Umbilical cord (tissue), 2 donors: ENCODE results near the gene SPATA22. TPM values are rescaled to one million over a fixed set of nuclear protein-coding genes. Genes with fewer than 3 reads are reported as not detected.
"Not testable (repeated sequence)": the region's sequence is repeated elsewhere in the genome, so short reads cannot be mapped to it uniquely, and the experiment has no call there.

ENCODE experiments used
- DNase-seq: peaks from one replicate; pipeline ENCODE4 v3.0.0-alpha.2; 2015; ENCODE audit warnings: low spot score
- total RNA-seq: library from RNA; depleted of rRNA; stranded (reverse); fragments of >200 nt; gene quantifications from one replicate; pipeline ENCODE4 v1.2.3, GENCODE V29; 2014; ENCODE audit warnings: low replicate concordance; ENCODE audit not compliant: insufficient read depth

Gene SPATA22
- total RNA-seq, 1 donor from 2014 or later: 1.2 TPM

- peak; percentile 33 for DNase-seq
Measured at GRCh38 chr17:3474212-3474611, 2.6 kb upstream of the SPATA22 start.

DNA sequence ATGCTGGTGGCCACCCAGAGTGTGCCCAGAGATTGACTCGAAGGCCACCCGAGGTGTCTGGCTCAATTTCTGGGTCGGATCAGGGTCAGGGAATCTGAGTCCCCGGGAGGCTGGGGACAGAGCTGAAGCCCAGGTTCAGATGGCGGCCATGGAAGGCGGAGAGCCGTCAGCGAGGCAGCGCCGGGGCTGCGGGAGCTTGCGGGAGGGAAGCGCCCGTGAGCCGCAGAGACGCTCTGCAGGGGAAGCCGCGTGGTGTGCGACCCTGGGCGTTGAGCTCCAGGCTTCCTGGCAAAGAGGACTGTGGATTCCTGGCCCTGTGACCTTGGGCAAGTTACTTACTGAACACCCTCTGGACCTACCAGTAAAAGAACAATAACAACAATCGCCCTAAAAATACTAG, 518 bp upstream of the SPATA22 start:
- no peak for DNase-seq

- no peak for DNase-seq
Measured at GRCh38 chr17:3469529-3469928, 2.1 kb downstream of the SPATA22 start.

- DNase-seq: not testable (repeated sequence)
Measured at GRCh38 chr17:3466355-3466754, 5.3 kb downstream of the SPATA22 start.

- no peak for DNase-seq
Measured at GRCh38 chr17:3448059-3448665, 23.5 kb downstream of the SPATA22 start.

- no peak for DNase-seq
Measured at GRCh38 chr17:3447625-3448024, 24.0 kb downstream of the SPATA22 start.

- DNase-seq: no peak
Measured at GRCh38 chr17:3440451-3440850, 31.2 kb downstream of the SPATA22 start.

GRCh38 chr17:3438368-3438767, 33.3 kb downstream of the SPATA22 start:
- DNase-seq: no peak

GRCh38 chr17:3433741-3434140, 37.9 kb downstream of the SPATA22 start, which contains the start of gene OR1E2:
OR1E2 (minus strand) TSS chr17:3433841; CDS start chr17:3433841, 0 bp downstream.
- DNase-seq: no peak

DNA sequence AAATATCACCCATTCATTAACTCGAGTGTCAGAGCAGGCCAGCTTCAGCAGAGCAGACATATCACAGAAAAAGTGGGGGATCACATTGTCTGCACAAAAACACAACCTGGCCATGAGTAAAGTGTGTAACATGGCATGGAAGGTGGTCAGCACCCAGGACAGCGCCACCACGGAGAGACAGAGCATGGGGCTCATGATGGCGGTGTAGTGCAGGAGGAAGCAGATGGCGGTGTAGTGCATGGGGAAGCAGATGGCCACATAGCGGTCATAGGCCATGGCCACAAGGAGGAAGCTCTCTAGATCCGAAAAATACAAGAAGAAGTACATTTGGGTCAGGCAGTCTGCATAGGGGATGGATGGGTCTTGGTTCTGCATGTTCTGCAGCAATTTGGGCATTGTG, 38.4 kb downstream of the SPATA22 start:
- peak; percentile 0 for DNase-seq

DNA sequence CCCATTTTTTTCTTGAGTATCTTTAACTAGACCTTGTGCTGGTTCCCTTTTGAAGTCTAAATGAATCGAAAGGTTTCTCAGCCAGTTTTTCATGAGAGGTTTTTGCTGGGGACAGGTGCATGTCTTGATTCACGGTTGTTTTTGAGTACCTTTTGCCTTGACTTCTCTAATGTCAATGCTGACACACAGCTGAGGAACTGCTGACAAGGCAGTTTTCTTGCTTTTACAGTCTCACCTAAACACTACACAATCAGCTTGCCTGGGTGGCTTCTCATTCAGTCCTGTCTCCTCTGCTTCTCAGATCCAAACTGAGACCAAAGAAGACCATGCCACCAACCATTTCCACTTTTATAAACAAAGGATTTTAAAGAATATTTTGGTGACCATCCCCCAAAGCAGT, 53.4 kb downstream of the SPATA22 start:
- DNase-seq: no peak

GRCh38 chr17:3415610-3416009, 56.0 kb downstream of the SPATA22 start:
- no peak for DNase-seq

DNA sequence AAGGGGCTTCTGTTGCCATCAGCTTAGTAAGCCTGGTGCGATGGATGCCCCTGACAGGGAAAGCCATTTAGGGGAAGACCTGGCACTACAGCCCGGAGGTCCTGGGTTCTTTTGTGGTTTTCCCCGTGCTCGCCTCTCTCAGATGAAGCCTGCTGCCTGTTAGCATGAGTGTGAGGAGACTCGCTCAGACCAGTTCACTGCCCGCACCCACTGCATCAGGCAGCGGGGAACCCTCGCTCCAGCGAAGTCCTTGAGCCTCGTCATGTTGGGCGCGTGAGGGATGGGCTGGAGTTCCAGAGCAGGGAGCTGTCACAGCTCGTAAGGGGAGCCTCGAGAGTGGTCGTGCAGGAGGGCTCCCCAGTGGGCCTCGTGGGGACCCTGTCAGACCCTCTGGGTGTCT, 59.4 kb downstream of the SPATA22 start:
- DNase-seq: not testable (repeated sequence)

- no peak for DNase-seq
Measured at GRCh38 chr17:3411070-3411469, 60.5 kb downstream of the SPATA22 start, which contains the start of gene OR3A3. OR3A3 (plus strand) TSS chr17:3411370.

- not testable (repeated sequence) for DNase-seq
Measured at GRCh38 chr17:3403856-3404255, 67.8 kb downstream of the SPATA22 start.

DNA sequence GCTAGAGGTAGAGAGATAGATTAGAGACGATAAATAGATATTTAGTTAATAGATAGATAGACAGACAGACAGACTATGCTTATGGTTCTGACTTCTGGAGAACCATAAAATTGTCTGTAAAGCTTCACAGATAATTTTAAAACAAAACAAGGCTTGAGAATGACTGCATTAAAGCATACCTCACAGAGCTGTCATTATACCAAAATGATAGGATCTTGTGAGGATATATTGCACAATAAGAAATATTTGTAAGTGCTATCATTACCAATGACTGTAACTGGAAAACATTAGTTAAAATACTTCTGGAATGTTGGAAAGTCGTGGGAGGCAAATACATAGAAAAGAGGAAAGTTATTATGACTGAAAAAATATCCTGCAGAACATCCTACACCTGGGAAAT, 69.8 kb downstream of the SPATA22 start:
- no peak for DNase-seq

- no peak for DNase-seq
Measured at GRCh38 chr17:3400055-3400454, 71.6 kb downstream of the SPATA22 start.

GRCh38 chr17:3398310-3398709, 73.3 kb downstream of the SPATA22 start, which contains the start of gene OR1E1:
OR1E1 (minus strand) TSS chr17:3398410; CDS start chr17:3398410, 0 bp downstream.
- no peak for DNase-seq

DNA sequence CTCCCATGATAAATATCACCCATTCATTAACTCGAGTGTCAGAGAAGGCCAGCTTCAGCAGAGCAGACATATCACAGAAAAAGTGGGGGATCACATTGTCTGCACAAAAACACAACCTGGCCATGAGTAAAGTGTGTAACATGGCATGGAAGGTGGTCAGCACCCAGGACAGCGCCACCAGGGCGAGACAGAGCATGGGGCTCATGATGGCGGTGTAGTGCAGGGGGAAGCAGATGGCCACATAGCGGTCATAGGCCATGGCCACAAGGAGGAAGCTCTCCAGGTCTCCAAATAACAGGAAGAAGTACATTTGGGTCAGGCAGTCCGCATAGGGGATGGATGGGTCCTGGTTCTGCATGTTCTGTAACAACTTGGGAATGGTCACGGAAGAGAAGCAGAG, 73.8 kb downstream of the SPATA22 start:
- DNase-seq: not testable (repeated sequence)

Other genes starting within 250 kb of the SPATA22 start
- gene OR3A1, start 173.5 kb downstream of the SPATA22 start, total RNA-seq: 0.48 TPM
- not detected for gene OR3A2, start 85.5 kb downstream of the SPATA22 start, total RNA-seq
- not detected for gene OR1E1, start 73.4 kb downstream of the SPATA22 start, total RNA-seq
- gene OR3A3, start 60.4 kb downstream of the SPATA22 start, total RNA-seq: 5.3 TPM
- gene OR1E2, start 38.0 kb downstream of the SPATA22 start, total RNA-seq: 1.2 TPM
- gene ASPA, start 4.2 kb upstream of the SPATA22 start, total RNA-seq: 6.3 TPM
- 8.9 TPM for gene TRPV3, start 86.0 kb upstream of the SPATA22 start, total RNA-seq
- gene TRPV1, start 137.6 kb upstream of the SPATA22 start, total RNA-seq: 25.5 TPM
- gene SHPK, start 164.4 kb upstream of the SPATA22 start, total RNA-seq: 9.4 TPM
- gene CTNS, start 164.9 kb upstream of the SPATA22 start, total RNA-seq: 12.0 TPM
- 59.0 TPM for gene TAX1BP3, start 196.8 kb upstream of the SPATA22 start, total RNA-seq
- gene EMC6, start 197.0 kb upstream of the SPATA22 start, total RNA-seq: 15.6 TPM
- 0.24 TPM for gene P2RX5, start 224.3 kb upstream of the SPATA22 start, total RNA-seq